ENCODE results near the gene ZNF326.

ZNF326 gene

GRCh38 chr1:89957107-89957506, 37.8 kb upstream of the ZNF326 start:
- no peak for TF ChIP-seq CTCF (IDR thresholded peaks at IDR 0.05; ENCODE audit: low read depth, low read length)
- H3K4me3 ChIP-seq (replicated peaks in 1 of 2; ENCODE audit: low read depth in 2 of 2, low read length in 2 of 2): no peak overlapping the region
- no peak for DNase-seq (ENCODE audit: low read depth in 2 of 2)

DNA sequence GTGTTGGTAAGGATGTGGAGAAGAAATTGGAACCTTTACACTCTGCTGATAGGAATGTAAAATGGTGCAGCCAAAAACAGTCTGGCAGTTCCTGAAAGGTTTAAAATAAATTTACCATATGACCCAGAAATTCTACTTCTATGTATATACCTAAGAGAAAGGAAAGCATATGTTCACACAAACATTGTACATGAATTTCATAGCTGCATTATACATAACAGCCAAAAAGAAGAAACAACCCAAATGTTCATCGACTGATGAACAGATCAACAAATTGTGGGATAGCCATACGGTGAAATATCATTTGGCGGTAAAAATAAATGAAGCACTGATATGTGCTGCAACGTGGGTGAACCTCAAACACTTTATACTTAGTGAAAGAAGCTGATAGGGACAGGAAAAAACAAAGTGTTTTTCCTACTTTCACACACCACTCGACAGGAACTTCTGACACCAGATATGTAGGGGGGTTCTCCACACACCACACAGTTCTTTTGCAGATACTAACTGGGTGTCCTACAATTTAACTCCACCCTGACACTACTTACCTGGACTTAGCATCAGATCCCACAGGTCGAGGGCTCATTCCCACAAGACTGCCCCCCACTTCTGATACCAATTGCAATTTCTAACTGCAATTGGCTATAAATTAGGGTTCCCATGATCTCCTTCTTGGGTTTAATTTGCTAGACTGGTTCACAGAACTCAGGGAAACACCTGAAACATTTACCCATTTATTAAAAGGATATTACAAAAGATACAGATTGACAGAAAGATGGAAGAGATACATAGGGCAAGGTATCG, 35.9 kb upstream of the ZNF326 start:
- no peak for TF ChIP-seq CTCF (IDR thresholded peaks at IDR 0.05; ENCODE audit: low read depth, low read length)
- DNase-seq (ENCODE audit: low read depth in 2 of 2): no peak

GRCh38 chr1:89959719-89960118, 35.2 kb upstream of the ZNF326 start:
- DNase-seq (ENCODE audit: low read depth in 2 of 2): no peak
- no peak for TF ChIP-seq CTCF (IDR thresholded peaks at IDR 0.05; ENCODE audit: low read depth, low read length)
- H3K4me3 ChIP-seq (replicated peaks in 1 of 2; ENCODE audit: low read depth in 2 of 2, low read length in 2 of 2): no peak overlapping the region

More for the DNA sequence above, 35.9 kb upstream of the ZNF326 start:
- no peak overlapping the region for H3K4me3 ChIP-seq (replicated peaks in 1 of 2; ENCODE audit: low read depth in 2 of 2, low read length in 2 of 2)

GRCh38 chr1:89962024-89962741, 32.7 kb upstream of the ZNF326 start:
- DNase-seq (ENCODE audit: low read depth in 2 of 2): peak; percentile 44 to 68
- no peak overlapping the region for H3K4me3 ChIP-seq (replicated peaks in 1 of 2; ENCODE audit: low read depth in 2 of 2, low read length in 2 of 2)
- no peak for TF ChIP-seq CTCF (IDR thresholded peaks at IDR 0.05; ENCODE audit: low read depth, low read length)

GRCh38 chr1:89962742-89963075, 32.2 kb upstream of the ZNF326 start:
- TF ChIP-seq CTCF (IDR thresholded peaks at IDR 0.05; ENCODE audit: low read depth, low read length): no peak
- H3K4me3 ChIP-seq (replicated peaks in 1 of 2; ENCODE audit: low read depth in 2 of 2, low read length in 2 of 2): no peak overlapping the region
- DNase-seq (ENCODE audit: low read depth in 2 of 2): peak in 1 of 2 donors; percentile 48

DNA sequence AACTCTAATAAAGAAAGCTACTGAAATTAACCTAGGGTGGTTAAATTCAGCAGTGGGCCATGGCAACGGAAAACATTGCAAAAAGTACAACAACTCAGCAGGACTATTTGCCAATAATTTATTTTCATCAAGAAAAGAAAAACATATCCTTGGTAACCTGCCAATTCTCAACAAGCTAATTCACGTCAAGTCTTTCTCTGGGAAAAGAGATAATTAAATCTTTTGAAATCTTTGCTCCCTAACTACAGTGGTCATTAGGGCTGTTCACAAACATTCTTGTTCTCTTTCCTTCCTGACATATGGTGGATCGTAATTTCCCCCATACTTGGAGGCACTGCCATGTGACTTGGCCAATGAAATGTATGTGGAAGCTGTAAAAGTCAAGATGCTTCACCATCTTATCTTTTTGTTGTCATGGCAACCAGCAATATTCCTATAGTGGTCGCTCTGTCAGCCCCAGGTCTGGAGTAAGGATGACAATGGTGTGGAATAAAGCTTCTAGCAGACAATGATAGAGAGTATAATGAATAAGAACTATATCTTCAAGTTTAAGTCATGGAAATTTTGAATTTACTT, 29.6 kb upstream of the ZNF326 start:
- H3K4me3 ChIP-seq (replicated peaks in 1 of 2; ENCODE audit: low read depth in 2 of 2, low read length in 2 of 2): no peak overlapping the region
- TF ChIP-seq CTCF (IDR thresholded peaks at IDR 0.05; ENCODE audit: low read depth, low read length): no peak
- peak; percentile 33 to 74 for DNase-seq (ENCODE audit: low read depth in 2 of 2)

Data from cardiac fibroblast (primary cell).